M059J (cell line): ENCODE measurements around the gene ZNF711. TPM values are rescaled to one million over a fixed set of nuclear protein-coding genes. Genes with fewer than 3 reads are reported as not detected.
"Not testable (repeated sequence)": the region's sequence is repeated elsewhere in the genome, so short reads cannot be mapped to it uniquely, and the experiment has no call there.

Experiments
- DNase-seq: peaks from one replicate; pipeline ENCODE4 v3.0.0-alpha.2; 2012; ENCODE audit warnings: low read depth
- total RNA-seq: library from RNA; depleted of rRNA; stranded (reverse); fragments of >200 nt; shearing (Covaris generic); gene quantifications from 2 replicates; pipeline ENCODE4 v1.2.3, GENCODE V29; 2014; rRNA removed

The ZNF711 gene
- 1.4 and 1.6 TPM in 2 replicates for total RNA-seq

DNA sequence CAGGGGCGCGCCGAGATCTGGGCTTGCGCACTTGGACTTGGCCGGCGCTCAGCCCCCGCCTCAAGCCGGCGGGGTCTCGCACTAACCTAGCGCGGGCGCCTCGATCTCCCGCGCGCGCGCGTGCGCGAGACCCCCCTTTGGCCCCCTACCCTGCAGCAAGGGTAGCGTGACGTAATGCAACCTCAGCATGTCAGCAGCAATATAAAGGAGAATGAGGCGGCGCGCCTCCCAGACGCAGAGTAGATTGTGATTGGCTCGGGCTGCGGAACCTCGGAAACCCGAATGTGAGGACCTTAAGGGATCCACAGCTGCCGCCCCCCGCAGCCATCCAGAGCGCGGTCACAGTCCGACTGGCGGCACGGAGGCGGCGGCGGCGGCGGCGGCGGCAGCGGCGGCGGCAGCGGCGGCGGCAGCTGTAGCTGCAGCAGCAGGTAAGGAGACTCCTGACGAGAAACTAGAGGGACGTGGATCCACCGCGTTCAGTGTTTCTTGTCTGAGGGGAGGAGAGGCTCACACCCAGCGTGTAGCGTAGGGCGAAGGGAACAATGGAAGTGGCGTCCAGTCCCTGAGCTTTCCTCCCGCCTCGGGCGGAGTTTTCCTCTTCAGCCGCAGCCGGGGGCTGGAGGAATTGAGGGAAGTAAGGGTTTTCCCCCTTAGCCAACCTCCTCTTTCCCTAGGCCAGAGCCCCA lies at the start of gene ZNF711, which contains the start of gene SATL1:
Gene ZNF711, plus strand, starts transcription at position 231 of the 689 bp plus-strand sequence. CDS start 3,582 bp downstream, outside the sequence.
Gene SATL1, minus strand, starts transcription at position 19 of the 689 bp plus-strand sequence. CDS start 134,811 bp downstream, outside the sequence.
- peak; percentile 27 for DNase-seq

DNA sequence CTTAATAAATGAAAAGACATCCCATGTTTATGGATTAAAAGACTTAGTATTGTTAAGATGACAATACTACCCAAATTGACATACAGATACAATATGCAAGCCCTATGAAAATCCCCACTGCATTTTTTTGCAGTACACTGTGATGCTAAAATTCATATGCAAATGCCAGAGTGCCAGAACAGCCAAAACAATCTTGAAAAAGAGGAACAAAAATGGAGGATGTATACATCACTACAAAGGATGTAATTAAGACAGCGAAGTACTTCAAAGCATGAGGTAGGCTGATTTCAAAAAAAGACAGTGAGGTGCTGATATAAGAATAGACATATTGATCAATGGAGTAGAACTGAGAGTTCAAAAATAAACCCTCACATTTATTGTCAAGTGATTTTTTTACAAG lies 47.5 kb upstream of the ZNF711 start:
- DNase-seq, result no peak

DNA sequence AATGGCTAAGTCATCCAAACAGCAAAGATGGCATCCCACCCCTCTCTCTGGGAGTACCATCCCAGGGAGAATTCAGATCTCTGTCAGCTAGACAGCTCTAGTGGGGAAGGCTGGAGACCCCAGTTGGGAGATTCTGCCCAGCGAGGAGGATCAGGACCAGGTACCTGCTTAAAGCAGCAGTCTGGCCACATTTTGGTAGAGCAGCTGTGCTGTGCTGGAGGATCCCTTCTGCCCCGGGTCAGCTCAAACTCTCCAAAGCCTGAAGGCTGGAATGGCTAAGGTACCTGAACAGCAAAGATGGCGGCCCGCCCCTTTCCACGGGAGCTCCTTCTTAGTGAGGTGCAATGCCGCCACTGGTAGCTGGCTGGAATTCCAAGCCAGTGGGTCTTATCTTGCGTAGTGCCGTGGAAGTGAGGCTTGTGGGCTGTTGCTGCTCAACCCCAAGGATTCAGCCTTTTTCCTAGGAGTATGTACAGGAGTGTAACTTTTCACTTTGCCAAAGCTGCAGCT lies 40.3 kb upstream of the ZNF711 start:
- no peak for DNase-seq

DNA sequence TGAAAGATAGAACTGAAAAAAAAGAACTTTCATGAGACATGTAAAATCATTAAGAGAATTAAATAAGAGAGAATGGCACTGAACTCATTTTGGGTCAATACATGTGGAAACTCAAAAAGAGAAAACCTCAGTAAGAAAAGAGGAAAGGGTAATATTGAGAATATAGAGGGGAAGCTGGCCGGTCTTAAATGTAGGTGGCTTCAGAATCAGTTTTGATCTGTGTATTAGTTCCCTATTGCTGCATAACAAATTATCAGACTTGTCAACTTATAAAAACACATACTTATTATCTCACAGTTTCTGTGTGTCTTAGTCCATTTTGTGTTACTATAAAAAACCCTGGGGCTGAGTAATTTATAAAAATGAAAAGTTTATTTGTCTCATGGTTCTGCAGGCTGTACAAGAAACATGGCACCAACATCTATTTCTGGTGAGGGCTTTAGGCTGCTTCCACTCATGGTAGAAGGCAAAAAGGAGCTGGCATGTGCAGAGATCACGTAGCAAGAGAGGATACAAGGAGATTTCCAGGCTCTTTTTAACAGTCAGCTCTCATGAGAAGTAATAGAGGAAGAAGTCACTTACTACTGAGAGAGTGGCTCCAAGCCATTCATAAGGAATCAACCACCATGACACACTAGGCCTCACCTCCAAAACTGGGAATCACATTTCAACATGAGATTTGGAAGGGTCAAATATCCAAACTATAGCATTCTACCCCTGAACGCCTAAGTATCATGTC lies 29.8 kb upstream of the ZNF711 start:
- no peak for DNase-seq

DNA sequence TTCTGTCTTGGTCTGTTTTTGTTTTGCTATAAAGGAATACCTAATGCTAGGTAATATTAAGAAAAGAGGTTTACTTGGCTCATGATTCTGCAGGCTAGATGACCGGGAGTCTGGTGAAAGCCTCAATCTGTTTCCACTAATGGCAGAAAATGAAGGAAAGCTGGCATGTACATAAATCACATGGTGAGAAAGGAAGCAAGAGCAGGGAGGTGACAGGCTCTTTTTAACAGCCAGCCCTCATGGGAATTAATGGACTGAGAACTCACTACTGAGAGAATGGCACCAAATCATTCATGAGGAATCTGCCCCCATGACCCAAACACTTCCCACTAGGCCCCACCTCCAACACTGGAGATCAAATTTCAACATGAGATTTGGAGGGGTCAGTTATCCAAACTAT lies 27.8 kb upstream of the ZNF711 start:
- no peak for DNase-seq

DNA sequence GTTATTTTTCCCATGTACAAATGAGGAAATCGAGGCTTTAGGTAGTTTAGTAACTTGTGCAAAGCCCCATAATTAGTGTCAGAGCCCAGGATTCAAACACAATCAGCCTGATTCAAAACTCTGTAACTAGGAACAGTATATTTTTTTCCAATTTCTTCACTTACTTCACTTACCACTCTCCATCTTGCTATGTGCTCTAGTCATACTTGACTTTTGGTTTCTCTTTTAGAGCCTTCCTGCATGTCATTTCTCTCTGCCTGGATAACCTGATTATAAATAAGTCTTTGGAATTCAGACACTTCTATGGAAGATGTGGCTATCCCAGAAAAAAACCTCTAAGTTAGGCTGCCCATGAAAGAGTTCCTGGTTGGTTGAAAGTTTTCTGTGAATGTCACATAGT lies 22.4 kb upstream of the ZNF711 start:
- DNase-seq, result no peak

DNA sequence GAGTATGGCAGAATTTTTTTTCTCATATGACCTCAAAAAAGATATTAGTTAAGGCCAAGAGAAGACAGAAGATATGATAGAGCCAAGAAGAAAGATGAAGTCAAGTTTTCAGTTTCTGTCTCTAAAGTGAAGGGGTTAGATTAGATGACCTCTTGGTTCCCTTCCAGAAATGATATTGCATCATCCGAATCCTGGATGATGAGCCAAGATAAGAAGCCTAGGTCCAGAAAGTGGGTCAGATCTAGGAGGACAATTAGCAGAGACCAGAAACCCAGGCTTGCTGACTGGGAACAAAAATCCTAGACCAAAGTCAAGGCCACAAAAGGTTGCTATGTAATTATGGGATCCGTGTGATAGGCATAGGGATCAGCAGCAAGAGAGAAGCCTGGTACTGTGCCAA lies 20.4 kb upstream of the ZNF711 start:
- no peak for DNase-seq

DNA sequence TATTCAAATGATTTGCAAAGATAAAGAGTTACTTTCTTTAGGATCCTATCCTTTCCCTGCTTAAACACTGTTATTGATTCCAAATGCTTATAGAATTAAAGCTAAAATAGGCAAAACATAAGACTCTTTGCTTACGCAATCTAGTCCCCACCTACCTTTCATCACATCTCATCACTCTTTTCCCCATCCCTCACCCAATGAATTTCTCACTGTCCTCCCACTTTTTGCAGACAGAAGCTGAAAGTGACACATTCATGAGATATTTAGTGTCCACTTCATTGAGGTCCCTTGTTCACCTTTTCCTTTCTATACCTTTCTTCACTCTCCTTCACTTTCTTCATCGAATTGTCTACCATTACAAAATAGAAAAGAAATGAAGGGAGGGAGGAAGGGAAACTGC lies 636 bp upstream of the ZNF711 start:
- DNase-seq, result peak; percentile 0

DNA sequence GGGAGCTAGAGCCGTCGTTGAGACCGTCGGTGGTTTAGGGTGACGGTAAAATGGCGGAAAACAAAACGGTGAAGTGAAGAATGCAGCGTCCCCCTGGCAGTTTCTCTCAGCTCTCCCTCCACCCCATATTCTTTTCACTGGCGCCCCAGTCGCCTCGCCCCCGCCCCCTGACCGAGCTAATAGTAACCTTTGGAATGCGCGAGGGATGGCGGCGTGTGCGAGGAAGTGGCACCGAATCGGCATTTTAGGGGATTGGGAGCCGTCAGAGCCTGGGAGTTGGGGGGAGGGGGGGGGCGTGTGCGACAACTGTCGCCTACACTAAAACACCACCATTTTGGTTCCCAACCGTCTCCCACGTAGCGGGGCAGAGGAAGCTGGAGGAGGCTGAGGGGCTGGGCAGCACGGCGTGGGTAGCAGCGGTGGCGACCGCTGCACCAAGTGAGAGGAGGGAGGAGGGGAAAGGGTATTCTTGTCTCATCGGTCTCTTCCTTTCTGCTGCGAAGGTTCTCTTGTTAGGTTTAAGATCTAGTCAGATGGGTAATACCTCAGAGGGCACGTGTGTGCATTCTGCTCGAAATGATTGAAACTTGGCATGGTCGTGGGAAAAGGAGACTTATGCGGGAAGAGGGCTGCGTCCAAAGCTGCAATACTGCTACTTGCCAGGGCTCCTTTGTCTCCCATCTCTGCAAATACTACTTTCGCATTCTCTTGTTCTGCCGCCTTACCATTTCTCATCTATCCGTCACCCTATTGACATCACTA lies 840 bp downstream of the ZNF711 start:
- peak; percentile 11 for DNase-seq

DNA sequence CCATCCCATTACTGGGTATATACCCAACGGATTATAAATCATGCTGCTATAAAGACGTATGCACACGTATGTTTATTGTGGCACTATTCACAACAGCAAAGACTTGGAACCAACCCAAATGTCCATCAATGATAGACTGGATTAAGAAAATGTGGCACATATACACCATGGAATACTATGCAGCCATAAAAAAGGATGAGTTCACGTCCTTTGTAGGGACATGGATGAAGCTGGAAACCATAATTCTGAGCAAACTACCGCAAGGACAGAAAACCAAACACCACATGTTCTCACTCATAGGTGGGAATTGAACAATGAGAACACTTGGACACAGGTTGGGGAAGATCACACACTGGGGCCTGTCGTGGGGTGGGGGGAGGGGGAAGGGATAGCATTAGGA lies 41.5 kb downstream of the ZNF711 start:
- not testable (repeated sequence) for DNase-seq

DNA sequence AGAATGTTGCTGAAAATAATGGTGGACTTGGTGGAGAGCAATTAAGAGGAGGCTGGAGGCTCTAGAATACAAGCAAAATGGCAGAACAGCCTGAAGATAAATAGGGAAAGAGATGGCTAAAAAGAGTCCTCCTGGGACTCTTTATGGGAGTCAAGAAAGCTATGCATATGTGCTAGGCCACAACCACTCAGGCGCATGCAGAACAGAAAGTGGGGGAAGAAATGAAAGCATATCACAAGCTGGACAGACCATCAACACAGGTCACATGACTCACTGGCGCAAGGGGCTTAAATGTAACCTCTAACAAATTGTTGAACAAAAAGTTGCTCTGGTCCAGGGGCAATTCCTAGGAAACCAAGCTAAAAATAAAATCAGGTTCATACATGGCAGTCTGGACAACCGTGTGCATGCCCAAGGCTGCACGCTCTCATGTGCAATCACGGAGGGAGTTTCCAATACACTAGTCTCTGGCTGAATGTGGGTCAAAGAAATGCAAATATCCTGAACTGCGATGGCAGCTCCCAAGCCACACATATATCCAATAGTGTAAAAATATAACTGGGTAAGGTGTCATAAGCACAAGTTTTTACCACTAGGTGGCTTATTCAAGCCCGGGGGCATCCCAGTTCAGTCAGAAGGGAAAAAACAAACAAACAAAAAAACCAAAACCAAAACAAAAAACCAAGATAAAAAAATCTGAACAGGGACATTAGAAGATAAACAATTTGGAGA lies 45.4 kb downstream of the ZNF711 start:
- DNase-seq, result no peak

DNA sequence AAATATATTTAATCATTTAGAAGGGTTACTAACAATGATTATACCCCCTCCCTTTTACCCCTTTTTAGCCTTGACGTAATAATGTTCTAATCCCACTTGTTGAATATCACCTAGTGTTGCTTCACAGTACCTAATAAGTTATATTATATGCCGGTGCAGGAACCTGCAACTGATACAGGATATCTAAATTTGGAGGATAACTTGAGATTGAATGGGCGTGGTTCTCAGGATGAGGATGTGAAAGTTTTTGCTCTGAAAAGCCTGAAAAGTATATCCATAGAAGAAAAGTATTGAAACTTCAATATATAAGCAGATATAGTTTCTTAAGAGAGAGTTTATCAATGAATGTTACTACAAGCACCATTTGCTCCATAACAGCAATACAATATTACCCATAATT lies 59.8 kb downstream of the ZNF711 start:
- DNase-seq, result no peak

DNA sequence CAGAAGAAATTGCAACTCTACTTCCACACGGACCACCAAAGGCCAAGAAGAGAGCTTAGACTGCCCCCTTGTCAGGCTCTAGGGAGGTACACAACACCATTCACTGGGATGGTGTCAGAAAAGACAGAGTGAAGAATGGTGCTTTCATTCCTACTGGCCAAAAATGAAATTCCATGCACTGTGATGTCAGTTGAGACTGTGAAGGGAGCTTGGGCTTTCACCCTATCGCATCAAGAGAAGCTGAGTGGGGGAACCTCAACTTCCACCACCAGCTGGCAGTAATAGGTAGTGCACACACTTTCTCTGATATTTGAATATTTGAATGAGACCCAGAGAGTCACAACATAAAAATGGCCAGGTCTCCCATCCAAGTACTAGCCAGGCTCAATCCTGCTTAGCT lies 65.9 kb downstream of the ZNF711 start:
- DNase-seq, result no peak

DNA sequence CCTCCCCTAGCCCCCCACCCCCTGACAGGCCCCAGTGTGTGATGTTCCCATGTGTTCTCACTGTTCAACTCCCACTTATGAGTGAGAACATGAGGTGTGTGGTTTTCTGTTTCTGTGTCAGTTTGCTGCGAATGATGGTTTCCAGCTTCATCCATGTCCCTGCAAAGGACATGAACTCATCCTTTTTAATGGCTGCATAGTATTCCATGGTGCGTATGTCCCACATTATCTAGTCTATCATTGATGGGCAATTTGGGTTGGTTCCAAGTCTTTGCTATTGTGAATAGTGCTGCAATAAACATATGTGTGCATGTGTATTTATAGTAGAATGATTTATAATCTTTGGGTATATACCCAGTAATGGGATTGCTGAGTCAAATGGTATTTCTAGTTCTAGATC lies 67.6 kb downstream of the ZNF711 start:
- DNase-seq, result not testable (repeated sequence)

Other genes starting within 250 kb of the ZNF711 start
- gene APOOL, start 240.1 kb upstream of the ZNF711 start, total RNA-seq, result 12.1 and 18.7 TPM in 2 replicates
- gene SATL1, start 212 bp upstream of the ZNF711 start, total RNA-seq, result not detected in 2 replicates
- not detected in 2 replicates for gene POF1B, start 135.7 kb downstream of the ZNF711 start, total RNA-seq